Non-pigmented ciliary epithelial cell (primary cell): Measurements from ENCODE around the gene COBL.

Experiments
- DNase-seq: peaks from one replicate; pipeline ENCODE4 v3.0.0-alpha.2; 2010; ENCODE audit warnings: low read depth

COBL gene, protein sequence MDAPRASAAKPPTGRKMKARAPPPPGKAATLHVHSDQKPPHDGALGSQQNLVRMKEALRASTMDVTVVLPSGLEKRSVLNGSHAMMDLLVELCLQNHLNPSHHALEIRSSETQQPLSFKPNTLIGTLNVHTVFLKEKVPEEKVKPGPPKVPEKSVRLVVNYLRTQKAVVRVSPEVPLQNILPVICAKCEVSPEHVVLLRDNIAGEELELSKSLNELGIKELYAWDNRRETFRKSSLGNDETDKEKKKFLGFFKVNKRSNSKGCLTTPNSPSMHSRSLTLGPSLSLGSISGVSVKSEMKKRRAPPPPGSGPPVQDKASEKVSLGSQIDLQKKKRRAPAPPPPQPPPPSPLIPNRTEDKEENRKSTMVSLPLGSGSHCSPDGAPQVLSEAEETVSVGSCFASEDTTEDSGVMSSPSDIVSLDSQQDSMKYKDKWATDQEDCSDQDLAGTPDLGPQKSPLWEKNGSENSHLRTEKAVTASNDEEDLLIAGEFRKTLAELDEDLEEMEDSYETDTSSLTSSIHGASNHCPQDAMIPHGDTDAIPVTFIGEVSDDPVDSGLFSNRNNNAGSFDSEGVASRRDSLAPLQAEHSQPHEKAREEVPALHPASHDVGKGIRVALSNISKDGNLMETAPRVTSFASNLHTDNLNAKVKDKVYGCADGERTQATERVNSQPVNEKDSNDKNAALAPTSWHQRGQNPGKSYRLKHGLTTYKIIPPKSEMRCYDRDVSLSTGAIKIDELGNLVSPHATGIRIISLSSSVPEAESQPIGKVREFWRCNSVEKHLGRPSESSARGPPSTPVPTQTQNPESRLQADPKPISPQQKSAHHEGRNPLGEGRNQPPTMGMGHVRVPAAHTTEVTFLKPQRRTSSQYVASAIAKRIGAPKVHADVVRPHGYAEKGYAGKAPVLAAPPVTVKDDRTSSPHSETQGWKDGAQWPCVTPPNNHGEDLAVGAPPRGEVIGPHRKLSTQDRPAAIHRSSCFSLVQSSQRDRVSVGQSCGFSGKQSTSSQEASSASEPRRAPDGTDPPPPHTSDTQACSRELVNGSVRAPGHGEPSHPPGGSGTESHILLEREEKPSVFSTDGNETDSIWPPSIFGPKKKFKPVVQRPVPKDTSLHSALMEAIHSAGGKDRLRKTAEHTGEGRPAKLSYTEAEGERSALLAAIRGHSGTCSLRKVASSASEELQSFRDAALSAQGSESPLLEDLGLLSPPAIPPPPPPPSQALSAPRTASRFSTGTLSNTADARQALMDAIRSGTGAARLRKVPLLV

DNA sequence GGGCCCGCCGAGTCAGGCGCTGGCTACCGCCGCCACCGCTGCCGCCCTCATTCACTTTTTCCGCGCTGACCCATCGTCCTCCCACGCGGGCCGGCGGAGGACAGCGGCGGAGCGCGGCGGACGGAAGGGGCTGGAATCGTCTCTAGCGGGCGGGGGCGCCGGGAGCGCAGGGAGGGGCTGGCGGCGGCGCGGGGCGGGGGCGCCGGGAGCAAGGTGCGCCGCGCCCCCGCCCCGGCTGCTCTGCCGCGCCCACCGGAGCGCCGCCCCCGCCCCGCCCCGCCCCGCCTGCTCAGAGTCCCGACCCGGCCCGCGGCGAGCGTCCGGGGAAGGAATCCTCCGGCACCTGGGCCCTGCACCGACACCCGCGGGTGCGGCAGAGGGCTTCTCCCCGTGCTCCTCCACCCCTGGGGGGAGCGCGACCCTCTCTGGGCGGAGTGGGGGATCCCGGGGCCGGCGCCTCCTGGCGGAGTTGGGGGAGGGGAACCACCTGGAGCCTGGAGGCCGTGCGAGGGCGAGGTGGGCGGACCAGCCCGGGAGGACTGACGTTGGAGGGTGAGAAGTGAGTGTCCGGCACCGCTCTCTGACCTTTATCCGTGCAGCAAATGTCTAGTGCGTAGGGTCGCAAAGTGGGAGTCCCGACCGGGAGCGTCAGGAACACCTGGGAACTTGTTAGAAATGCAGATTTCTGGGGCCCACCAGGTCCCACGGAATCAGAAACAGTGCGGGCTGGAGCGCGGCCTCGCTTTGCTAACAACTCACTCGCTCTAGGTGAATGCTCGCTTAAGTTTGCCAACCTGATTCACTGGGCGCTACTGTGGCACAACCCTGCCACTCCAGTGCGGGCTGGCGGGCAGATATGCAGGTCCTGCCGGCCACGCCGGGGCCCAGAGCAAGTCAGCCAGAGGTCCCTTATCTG lies at the start of gene COBL:
Gene COBL, minus strand, starts transcription at position 144 of the 916 bp plus-strand sequence. CDS start 176 bp downstream, outside the sequence.
- no peak for DNase-seq

DNA sequence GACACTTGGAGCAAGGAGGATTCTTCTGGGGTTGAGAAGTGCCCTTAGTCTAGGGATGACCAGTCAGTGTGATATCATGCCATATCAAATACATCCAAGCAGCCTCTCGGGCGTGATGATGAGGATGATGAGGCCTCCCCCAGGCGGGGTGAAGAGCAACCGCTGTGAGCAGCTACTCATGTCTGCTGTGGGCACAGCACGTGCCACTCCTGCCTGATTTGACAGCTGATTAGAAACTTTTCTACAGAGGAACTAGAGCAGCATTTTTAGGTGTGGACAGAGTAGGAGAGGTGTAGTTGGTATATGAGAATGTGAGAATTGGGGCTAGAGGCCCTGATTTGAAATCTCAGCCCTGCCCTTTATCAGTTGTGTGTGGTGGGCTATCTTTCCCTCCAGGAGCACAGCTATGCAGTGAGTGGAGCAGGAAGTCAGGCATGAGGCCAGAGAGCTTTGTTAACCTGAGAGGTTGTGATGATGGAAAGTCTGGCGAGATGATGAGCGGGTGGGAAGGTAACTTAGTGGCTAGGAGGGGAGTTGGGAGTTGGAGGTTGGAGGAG lies 49.6 kb upstream of the COBL start:
- DNase-seq: no peak

DNA sequence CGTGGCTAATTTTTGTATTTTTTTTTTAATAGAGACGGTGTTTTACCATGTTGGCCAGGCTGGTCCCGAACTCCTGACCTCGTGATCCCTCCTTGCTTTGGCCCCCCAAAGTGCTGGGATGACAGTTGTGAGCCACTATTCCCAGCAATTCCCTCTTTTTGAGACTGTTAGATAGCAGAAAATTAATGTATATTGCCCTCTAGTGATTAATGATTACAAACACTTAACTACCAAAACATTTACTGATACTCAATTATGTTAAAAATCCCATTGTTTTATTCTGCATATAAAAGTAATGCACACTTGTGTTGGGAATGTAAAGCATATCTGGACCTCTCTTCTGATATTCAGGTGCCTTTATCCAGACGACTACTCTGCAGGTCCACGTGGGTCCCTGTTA lies 41.2 kb upstream of the COBL start:
- DNase-seq: no peak

DNA sequence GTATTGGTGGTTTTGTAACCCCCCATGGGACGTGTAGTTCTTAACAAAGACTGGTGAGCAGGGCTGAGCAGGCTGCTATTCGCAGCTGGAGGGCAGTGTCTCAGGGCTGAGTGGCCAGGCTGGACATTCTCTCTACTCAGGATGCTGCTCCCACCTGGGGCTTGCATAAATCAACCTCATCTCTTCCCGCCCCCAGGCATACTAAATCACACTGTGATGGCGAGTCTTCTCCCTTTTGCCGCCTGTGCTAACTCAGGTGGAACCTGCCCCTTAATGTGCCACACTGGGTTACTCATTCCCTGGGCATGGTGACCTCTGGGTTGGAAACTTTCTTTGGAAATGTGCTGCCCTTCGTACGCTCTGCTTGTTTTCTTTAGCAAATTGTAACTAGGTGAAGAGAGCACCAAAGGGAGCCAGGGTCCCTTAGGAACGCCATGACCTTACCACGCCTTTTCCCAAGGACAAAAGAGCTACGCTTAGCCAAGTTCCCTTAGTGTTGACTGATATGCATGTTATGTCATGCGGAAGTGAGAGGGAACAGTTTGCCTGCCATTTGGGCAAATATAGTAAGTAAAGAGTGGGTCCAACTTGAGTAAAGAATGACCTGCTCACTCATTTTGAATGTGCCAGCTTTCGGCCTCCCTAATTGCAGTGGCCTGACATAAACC lies 40.4 kb upstream of the COBL start:
- no peak for DNase-seq

DNA sequence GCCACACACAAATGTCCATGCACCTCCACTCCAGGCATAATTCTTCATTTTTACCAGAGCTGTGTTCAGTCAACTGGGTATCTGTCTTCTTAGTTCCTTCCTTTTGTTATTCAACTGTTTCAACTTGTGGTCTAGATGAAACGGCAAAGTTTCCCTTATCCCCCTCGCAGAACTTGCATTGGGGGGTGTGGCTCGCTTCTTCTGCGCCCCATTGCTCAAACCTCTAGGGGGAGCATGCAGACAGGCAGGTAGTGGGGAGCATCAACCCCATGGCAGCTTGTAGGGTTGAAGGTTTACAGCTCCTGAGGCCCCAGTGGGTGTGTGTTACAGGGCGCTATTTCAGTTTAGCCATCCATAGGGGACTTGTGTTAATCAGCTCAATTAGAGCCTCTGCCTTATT lies 38.3 kb upstream of the COBL start:
- DNase-seq: no peak

DNA sequence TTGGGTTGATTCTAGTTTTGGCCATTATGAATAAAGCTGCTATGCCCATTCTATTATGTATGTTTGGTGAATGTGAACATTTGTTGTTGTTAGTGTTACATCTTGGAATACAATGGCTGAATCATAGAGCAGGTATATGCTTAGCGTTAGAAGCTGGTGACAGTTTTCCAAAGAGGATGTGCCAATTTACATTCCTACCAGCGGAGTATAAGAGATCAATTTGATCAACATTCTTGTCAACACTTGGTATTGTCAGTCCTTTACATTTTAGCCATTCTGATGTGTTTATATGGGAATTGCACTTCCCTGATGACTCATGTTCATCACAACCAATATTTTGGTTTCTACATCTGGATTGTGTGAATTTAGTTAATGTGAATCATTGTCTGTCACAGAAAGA lies 37.8 kb upstream of the COBL start:
- DNase-seq: no peak

DNA sequence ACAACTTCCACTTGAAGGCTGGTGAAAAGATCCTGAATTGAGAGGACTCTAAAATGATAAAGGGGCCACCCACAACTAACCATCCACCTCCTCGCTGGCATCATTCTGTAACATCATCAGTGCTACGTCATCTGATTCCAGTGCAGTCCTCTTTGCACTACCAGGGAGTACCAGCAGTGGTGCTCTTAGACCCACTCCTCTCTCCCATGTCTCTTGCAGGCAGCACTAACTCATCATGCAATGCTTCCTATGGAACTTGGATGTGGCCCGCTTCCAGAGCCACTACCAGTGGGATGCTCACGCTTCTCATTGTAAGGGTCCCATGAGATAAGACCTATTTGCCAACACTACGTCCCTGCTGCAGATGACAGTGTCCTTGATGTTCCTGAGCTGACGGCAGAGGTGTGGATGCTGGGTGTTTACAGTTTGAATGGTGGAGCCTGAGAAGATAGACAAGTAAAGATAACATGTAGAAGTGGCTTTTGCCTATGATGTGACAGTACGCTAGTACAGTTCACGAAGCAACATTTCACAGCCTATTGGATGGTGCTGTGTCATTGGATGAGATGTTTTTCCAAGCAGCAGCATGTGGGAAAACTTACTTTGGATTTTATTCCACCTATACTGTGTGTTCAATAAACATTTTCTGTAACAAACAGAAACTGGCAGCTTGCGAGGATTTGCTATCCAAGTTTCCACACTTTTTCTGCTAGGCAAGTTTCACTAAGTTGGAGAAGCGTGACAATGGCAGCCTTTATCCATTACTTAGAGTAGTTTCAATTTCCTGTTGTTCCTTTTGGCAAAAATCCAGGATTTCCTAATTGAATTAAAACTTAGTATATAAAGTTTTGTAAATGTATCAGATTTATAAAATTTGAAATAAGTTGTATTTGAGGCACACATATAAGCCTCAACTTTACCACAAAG lies 35.8 kb upstream of the COBL start:
- no peak for DNase-seq

DNA sequence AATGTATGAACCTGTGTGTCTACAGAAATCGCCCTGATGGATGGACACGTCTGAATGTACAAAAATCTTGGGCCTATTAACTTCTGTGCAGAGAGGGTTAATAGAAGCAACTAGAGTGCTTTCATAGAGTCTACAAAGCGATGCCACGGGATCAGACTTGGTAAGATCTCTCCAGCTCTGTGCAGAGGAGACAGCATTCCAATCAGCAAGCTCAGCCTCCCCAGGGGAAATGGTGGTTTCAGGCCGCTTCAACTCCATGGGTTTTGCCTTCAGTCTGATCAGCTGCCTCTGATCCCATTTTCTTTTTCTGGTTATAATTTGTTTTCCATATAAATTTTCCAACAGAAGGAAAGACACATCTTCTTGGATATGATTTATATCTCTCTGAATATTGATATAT lies 35.1 kb upstream of the COBL start:
- no peak for DNase-seq

DNA sequence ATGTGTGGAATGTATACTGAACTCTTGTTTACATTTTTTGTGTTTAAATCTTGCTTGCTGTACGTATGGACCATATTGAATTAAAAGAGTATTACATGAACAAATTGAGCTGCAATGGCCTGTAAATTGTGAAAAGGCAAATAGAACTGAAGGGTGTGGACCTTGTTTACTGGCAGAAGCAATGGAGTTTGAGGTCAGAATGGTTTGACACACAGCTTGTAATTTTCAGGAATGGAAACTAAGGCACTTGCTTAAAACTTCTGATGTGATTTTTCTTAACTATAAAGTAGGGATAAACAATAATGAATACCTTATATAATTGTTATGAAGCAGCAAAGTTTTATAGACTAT lies 33.9 kb upstream of the COBL start:
- DNase-seq: no peak

DNA sequence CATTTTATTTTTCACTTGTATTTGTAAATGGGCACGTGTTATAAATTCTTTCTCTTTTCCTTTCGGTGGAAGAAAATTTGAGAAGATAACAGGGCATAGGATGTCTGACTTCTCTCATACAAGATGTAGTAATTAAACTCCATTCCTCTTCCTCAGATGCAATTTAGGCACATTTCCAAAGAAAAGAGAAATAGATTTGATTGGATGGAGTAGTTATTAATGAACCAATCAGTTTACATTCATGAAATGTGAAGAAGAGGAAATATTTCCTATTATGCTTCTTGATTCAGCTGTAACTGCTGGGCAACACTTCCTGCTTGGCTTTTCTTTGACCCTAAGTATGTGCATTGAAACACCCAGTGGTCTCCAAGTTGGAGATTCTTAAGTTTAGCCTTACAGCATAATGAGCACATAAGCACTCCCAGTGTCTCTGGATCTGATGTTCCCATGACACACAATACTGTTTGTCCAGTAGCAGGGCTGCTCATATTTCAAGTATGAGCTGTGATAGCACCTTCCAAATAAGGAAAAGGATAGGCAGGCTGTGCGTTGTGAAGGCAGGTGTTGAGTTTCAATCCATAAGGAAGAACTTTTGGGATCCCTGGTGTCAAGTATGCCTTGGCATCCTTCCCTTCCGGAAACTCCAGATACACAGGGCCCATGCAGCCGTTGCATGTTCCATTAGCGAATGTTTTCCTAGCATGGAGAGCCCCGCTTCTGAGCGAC lies 33.4 kb upstream of the COBL start:
- DNase-seq: peak; percentile 5

DNA sequence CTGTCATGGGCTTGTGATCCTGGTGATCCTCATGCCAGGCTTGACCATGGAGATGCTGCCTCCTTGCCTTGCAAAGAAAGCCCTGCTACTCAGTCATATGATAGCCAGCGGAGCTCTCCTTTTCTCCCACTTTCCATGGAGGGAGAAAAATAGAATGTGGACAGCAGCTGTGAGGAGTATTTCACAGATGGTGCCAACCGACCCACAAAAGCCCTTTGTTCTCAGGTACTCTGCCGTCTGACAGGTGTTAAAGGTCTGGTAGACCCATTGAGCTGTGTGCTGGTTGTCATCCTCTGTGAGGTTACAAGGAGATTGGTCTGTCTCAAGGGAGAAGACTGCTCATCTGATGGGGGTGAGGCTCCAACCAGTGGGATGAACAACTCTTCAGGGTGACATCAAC lies 29.5 kb upstream of the COBL start:
- no peak for DNase-seq

DNA sequence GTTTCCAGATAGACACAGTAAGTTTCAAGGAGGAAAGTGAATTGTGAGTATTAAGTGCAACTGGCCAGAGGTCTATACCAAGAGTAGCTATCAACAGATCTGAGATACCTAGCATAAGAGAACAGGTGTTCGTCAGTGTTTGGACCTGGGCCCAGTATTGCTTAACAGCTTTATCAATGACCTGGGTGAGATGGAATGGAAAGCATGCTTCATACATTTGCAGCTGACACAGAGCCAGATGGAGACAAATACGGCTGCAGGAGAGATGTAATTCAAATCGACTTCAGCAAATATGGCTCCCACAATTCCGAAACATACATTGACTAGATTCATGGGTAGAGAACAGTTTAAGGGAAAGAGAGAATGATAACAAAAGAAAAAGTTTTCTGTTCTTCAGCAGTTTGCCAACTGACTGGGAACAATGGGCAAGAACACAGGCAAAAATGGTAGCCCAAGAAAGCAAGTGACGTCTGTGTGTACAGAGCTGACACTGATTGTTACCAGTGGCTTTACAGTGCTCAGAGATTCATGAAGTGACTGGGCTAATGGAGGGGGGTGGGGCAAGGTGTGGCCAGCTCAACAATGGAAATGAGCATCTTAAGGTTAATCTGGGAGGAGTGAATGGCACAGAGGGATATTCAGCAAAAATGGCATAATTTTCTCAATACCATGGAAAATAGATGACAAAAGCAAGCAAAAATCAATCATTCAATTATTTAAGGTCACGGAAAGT lies 28.0 kb upstream of the COBL start:
- no peak for DNase-seq

DNA sequence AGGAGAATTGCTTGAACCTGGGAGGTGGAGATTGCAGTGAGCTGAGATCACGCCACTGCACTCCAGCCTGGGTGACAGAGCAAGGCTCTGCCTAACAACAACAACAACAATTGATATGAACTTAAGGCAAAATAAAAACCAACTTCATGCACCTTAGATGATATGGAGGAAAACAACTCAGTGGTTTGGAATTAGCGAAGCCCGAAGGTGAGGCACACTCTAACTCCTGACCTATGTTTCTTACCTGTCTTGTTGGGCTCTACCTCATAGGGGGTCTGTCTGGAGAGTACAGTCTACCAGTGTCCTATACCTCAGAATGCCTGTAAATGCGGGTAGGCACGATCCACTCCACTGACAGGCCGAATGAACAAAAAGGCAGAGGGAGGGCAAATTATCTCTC lies 24.3 kb upstream of the COBL start:
- no peak for DNase-seq

DNA sequence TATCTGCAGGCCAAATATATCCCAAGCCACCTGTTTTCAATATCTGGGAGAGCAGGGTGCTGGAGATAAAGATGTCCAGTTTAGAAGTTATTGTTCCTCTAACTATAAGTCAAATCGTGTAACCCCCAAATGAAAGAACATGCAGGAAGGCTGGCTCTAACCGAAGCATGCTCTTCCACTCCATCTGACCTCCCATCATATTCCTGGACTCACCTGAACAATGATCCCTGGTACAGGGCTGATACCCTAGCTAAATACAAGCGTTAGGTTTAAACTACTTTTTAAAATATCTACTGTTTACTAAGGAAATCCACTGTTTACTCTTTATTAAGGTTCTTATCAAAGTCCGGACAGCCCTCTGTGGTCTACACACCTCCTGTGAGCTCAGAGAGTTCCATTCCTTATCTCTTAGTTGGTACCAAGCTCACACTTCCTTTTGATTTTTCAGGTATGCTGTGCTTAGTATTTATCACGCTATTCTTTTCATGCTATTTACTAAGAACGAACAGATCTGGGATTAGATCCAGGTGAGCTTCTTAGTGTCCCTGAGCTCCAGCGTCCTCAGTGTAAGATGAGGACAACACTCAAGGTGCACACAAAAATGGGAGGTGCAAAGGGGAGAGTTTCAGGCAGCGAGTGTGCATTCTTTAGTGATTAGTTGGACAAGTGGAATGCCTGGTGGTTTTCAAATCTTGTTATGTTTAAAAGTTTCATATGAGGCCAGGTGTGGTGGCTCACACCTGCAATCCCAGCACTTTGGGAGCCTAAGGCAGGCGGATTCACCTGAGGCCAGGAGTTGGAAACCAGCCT lies 23.6 kb upstream of the COBL start:
- no peak for DNase-seq

DNA sequence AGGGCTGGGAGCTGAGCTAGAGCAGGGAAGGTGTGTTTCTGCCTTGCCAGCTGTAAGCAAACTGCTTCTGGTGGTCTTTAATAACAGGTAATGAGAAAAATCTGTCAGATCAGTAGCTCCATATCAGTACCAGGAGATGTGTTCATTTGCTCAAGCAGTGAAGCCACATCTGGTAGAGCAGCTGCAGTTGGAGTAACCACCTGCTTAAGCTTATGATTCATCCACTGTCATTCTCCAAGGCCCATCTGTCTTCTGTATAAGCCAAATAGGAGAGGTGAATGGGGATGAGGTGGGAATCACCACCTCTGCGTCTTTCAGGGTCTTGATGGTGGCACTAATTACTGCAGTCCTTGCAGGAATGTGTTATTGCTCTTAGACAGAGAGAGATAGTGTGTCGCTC lies 18.4 kb upstream of the COBL start:
- no peak for DNase-seq

DNA sequence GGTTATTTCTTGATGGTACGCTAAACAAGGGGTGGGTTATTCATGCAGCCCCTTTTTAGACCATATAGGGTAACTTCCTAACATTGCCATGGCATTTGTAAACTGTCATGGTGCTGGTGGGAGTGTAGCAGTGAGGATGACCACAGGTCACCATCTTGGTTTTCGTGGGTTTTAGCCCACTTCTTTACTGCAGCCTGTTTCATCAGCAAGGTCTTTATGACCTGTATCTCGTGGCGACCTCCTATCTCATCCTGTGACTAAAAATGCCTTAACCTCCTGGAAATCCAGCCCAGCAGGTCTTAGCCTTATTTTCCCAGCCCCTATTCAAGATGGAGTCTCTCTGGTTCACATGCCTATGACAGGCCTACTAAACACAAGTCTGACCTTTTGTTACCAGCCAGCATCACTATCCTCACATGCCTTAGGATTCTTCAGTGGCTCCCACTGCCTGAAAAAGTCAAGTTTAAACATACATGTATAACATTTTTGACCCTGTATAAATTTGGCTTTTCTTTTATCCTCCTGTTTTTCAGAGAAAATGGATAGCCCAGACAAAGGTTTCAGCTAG lies 13.2 kb upstream of the COBL start:
- no peak for DNase-seq

DNA sequence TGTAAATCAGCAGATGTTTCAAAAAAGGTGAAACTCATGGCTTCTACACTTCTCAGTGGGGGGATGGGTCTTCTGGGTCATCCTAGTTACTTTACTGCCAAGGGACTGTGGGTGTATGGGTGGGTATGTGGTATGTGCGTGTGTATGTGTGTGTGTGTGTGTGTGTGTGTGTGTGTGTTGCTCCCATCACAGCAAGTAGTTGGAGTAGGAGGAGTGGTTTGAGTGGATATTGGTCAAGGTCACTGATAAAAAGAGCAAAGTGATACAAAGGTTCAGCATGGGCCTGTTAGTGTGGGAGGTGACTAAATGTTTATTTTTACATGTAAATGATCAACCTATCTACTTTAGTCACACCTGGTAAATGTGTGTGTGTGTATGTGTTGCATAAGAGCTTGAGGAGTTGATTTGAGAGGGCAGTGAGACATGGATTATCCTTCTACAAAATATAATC lies 11.8 kb upstream of the COBL start:
- DNase-seq: no peak
